Parathyroid adenoma (tissue), 2 donors: ENCODE data around the gene HCRTR2.

Source experiments
- H2AFZ ChIP-seq: fragments of 300-600 bp; sonication (generic); one replicate; pipeline ENCODE4 v1.7.0; 2017; ENCODE audit warnings: antibody characterized with exemption, mild to moderate bottlenecking
- H3K27ac ChIP-seq: fragments of 300-600 bp; sonication (generic); one replicate; pipeline ENCODE4 v1.7.0; 2017
- H3K27me3 ChIP-seq: fragments of 300-600 bp; sonication (generic); one replicate; pipeline ENCODE4 v1.7.0; 2017; ENCODE audit warnings: low read length; ENCODE audit not compliant: control insufficient read depth, insufficient read depth
- H3K36me3 ChIP-seq: fragments of 300-600 bp; sonication (generic); one replicate; pipeline ENCODE4 v1.7.0; 2017; ENCODE audit warnings: low read length; ENCODE audit not compliant: control insufficient read depth, insufficient read depth
- H3K4me1 ChIP-seq: fragments of 300-600 bp; sonication (generic); one replicate; pipeline ENCODE4 v1.7.0; 2017; ENCODE audit warnings: control low read depth
- H3K4me2 ChIP-seq: fragments of 300-600 bp; sonication (generic); one replicate; pipeline ENCODE4 v1.7.0; 2017; ENCODE audit warnings: low read length
- H3K4me3 ChIP-seq: fragments of 300-600 bp; sonication (generic); one replicate; pipeline ENCODE4 v1.7.0; 2017; ENCODE audit warnings: low read depth, low read length
- H3K79me2 ChIP-seq: fragments of 300-600 bp; sonication (generic); one replicate; pipeline ENCODE4 v1.7.0; 2017; ENCODE audit warnings: control low read depth
- H3K9ac ChIP-seq: fragments of 300-600 bp; sonication (generic); one replicate; pipeline ENCODE4 v1.7.0; 2017; ENCODE audit warnings: mild to moderate bottlenecking
- H3K9me3 ChIP-seq: fragments of 300-600 bp; sonication (generic); one replicate; pipeline ENCODE4 v1.7.0; 2017; ENCODE audit warnings: low read length; ENCODE audit not compliant: control insufficient read depth
- CTCF ChIP-seq: fragments of 300-600 bp; sonication (generic); IDR thresholded peaks from one replicate; pipeline ENCODE4 v1.7.0; 2017; ENCODE audit warnings: antibody characterized with exemption, mild to moderate bottlenecking
- donor health status: primary hyperparathyroidism.

HCRTR2 gene

GRCh38 chr6:55208478-55209458 is 34.5 kb downstream of the HCRTR2 start:
- Histone ChIP-seq H3K4me3 (no peak overlapping the region), H2AFZ (no peak overlapping the region), H3K9ac (no peak overlapping the region), H3K36me3 (no peaks in the 10 kb centered on the region), H3K4me2 (no peak overlapping the region), H3K27me3 (no peaks in the 10 kb centered on the region), H3K79me2 (no peaks in the 10 kb centered on the region), H3K27ac (no peak overlapping the region), H3K4me1 (no peaks in the 10 kb centered on the region), H3K9me3 (no peaks in the 10 kb centered on the region)
- TF ChIP-seq CTCF, result no peak

GRCh38 chr6:55210952-55211351 is 36.6 kb downstream of the HCRTR2 start:
- Histone ChIP-seq H3K36me3 (no peaks in the 10 kb centered on the region), H3K9me3 (no peaks in the 10 kb centered on the region), H3K27ac (no peak overlapping the region), H3K79me2 (no peaks in the 10 kb centered on the region), H3K4me1 (no peaks in the 10 kb centered on the region), H3K9ac (no peak overlapping the region), H2AFZ (no peak overlapping the region), H3K4me2 (no peak overlapping the region), H3K27me3 (no peaks in the 10 kb centered on the region), H3K4me3 (no peak overlapping the region)
- no peak for TF ChIP-seq CTCF

GRCh38 chr6:55212156-55212555 is 37.8 kb downstream of the HCRTR2 start:
- no peaks in the 10 kb centered on the region for H3K36me3 ChIP-seq
- no peak overlapping the region for H3K27ac ChIP-seq
- no peaks in the 10 kb centered on the region for H3K79me2 ChIP-seq
- H3K27me3 ChIP-seq, result no peaks in the 10 kb centered on the region
- no peak overlapping the region for H2AFZ ChIP-seq
- H3K4me3 ChIP-seq, result no peak overlapping the region
- no peak overlapping the region for H3K4me2 ChIP-seq
- H3K9ac ChIP-seq, result no peak overlapping the region
- no peaks in the 10 kb centered on the region for H3K9me3 ChIP-seq
- TF ChIP-seq CTCF, result no peak
- no peaks in the 10 kb centered on the region for H3K4me1 ChIP-seq

GRCh38 chr6:55220961-55221360 is 46.6 kb downstream of the HCRTR2 start:
- H3K9ac ChIP-seq, result no peak overlapping the region
- H2AFZ ChIP-seq, result no peak overlapping the region
- H3K27ac ChIP-seq, result no peak overlapping the region
- H3K4me2 ChIP-seq, result no peak overlapping the region
- no peak for TF ChIP-seq CTCF
- no peaks in the 10 kb centered on the region for H3K79me2 ChIP-seq
- H3K9me3 ChIP-seq, result no peaks in the 10 kb centered on the region
- no peaks in the 10 kb centered on the region for H3K4me1 ChIP-seq
- H3K4me3 ChIP-seq, result no peak overlapping the region
- no peaks in the 10 kb centered on the region for H3K36me3 ChIP-seq
- H3K27me3 ChIP-seq, result no peaks in the 10 kb centered on the region

GRCh38 chr6:55227862-55228261 is 53.5 kb downstream of the HCRTR2 start:
- no peak for TF ChIP-seq CTCF
- Histone ChIP-seq H2AFZ (no peak overlapping the region), H3K9me3 (no peaks in the 10 kb centered on the region), H3K9ac (no peak overlapping the region), H3K79me2 (no peaks in the 10 kb centered on the region), H3K36me3 (no peaks in the 10 kb centered on the region), H3K4me2 (no peak overlapping the region), H3K27ac (no peak overlapping the region), H3K4me3 (no peak overlapping the region), H3K4me1 (no peaks in the 10 kb centered on the region), H3K27me3 (no peaks in the 10 kb centered on the region)
